Endothelial cell of hepatic sinusoid (primary cell): Measurements from ENCODE around the gene GTPBP6.
"Not testable (repeated sequence)": the region's sequence is repeated elsewhere in the genome, so short reads cannot be mapped to it uniquely, and the experiment has no call there.

Source experiments
- in situ Hi-C: cut with HindIII; loops from 2 replicates; pipeline ENCODE4 v1.10.0; 2017; ENCODE audit warnings: low sequenced_read_pairs

Gene GTPBP6

GRCh38 chrX:351736-352135, 33.1 kb upstream of the GTPBP6 start:
- in situ Hi-C loops = no loop called here

- in situ Hi-C loops = not testable (repeated sequence)
These were observed 32.7 kb upstream of the GTPBP6 start for GRCh38 chrX:351324-351641.

GRCh38 chrX:350534-351323, 32.1 kb upstream of the GTPBP6 start:
- in situ Hi-C loops = no loop called here

GRCh38 chrX:350148-350533, 31.5 kb upstream of the GTPBP6 start:
- in situ Hi-C loops = no loop called here

GRCh38 chrX:349702-350101, 31.1 kb upstream of the GTPBP6 start:
- in situ Hi-C loops = no loop called here

GRCh38 chrX:349196-349595, 30.6 kb upstream of the GTPBP6 start:
- in situ Hi-C loops = no loop called here

GRCh38 chrX:348461-349117, 30.0 kb upstream of the GTPBP6 start:
- in situ Hi-C loops = no loop called here

- in situ Hi-C loops = no loop called here
These were observed 28.9 kb upstream of the GTPBP6 start for GRCh38 chrX:347351-348117.

GRCh38 chrX:346034-346813, 27.6 kb upstream of the GTPBP6 start:
- in situ Hi-C loops = no loop called here

- in situ Hi-C loops = no loop called here
These were observed 26.7 kb upstream of the GTPBP6 start for GRCh38 chrX:345020-345925.

GRCh38 chrX:344371-344901, 25.8 kb upstream of the GTPBP6 start:
- in situ Hi-C loops = no loop called here

- in situ Hi-C loops = no loop called here
These were observed 23.0 kb upstream of the GTPBP6 start for GRCh38 chrX:341541-342101.

- in situ Hi-C loops = no loop called here
These were observed 22.2 kb upstream of the GTPBP6 start for GRCh38 chrX:340641-341423.

- in situ Hi-C loops = no loop called here
These were observed 21.5 kb upstream of the GTPBP6 start for GRCh38 chrX:340121-340520.

GRCh38 chrX:338836-339400, 20.3 kb upstream of the GTPBP6 start:
- in situ Hi-C loops = no loop called here

GRCh38 chrX:338281-338835, 19.8 kb upstream of the GTPBP6 start:
- in situ Hi-C loops = no loop called here

- in situ Hi-C loops = no loop called here
These were observed 18.8 kb upstream of the GTPBP6 start for GRCh38 chrX:337331-337831.

- in situ Hi-C loops = no loop called here
These were observed 17.6 kb upstream of the GTPBP6 start for GRCh38 chrX:336227-336626.
